Stimulated activated CD4-positive, alpha-beta T cell treated with anti-CD3 and anti-CD28 coated beads, Interleukin-4, amount 100 ng/mL, for 48 hours (primary cell): ENCODE data around the gene MIA3.
"Not testable (repeated sequence)": the region's sequence is repeated elsewhere in the genome, so short reads cannot be mapped to it uniquely, and the experiment has no call there.

Source experiments
- DNase-seq, 2 donors: peaks; one replicate each; pipeline ENCODE4 v3.0.0-alpha.2; 2020; ENCODE audit warnings: low read depth in 2 of 2

Gene MIA3, protein sequence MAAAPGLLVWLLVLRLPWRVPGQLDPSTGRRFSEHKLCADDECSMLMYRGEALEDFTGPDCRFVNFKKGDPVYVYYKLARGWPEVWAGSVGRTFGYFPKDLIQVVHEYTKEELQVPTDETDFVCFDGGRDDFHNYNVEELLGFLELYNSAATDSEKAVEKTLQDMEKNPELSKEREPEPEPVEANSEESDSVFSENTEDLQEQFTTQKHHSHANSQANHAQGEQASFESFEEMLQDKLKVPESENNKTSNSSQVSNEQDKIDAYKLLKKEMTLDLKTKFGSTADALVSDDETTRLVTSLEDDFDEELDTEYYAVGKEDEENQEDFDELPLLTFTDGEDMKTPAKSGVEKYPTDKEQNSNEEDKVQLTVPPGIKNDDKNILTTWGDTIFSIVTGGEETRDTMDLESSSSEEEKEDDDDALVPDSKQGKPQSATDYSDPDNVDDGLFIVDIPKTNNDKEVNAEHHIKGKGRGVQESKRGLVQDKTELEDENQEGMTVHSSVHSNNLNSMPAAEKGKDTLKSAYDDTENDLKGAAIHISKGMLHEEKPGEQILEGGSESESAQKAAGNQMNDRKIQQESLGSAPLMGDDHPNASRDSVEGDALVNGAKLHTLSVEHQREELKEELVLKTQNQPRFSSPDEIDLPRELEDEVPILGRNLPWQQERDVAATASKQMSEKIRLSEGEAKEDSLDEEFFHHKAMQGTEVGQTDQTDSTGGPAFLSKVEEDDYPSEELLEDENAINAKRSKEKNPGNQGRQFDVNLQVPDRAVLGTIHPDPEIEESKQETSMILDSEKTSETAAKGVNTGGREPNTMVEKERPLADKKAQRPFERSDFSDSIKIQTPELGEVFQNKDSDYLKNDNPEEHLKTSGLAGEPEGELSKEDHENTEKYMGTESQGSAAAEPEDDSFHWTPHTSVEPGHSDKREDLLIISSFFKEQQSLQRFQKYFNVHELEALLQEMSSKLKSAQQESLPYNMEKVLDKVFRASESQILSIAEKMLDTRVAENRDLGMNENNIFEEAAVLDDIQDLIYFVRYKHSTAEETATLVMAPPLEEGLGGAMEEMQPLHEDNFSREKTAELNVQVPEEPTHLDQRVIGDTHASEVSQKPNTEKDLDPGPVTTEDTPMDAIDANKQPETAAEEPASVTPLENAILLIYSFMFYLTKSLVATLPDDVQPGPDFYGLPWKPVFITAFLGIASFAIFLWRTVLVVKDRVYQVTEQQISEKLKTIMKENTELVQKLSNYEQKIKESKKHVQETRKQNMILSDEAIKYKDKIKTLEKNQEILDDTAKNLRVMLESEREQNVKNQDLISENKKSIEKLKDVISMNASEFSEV (N-terminal part only)

DNA sequence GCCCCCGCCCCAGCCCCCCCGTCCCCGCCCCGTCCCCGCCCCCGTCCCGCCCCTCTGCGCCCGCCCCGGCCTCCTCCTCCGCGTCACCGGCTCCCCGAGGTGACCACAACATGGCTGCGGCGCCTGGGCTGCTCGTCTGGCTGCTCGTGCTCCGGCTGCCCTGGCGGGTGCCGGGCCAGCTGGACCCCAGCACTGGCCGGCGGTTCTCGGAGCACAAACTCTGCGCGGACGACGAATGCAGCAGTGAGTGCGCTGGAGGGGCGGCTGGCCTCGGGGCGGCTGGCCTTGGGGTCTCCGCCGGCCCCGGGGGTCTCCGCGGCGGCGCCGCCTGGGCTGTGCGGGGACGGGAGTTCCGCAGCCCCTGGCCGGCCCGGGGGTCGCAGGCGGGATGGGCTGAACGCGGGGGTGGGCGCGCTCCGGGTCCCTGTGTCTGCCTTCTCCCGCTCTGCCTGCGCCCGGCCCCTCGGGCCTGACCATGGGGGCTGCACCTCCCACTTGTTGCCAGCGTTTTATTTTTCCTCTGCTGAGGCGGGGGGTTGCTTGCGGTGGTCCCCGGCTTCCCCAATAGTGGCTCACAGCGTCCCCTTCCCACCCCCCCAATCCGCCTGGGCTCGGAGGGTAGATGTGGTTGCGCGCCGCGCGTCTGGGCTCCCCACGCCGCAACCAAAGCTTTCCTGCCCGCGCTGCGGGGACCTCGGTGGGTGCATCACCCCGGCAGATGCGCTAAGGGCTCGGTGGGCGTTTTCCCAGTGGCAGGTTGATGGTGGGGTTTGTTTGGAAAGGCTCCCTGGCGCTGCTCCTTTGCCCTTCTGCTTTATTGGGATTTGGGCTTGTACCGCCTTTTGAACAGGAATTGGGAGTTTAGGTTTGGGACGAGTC lies at the start of gene MIA3:
Gene MIA3 (plus strand): TSS at position 97 of the 879 bp plus-strand sequence. CDS start 14 bp downstream, at position 111.
- peak; percentile 53 to 64 for DNase-seq

DNA sequence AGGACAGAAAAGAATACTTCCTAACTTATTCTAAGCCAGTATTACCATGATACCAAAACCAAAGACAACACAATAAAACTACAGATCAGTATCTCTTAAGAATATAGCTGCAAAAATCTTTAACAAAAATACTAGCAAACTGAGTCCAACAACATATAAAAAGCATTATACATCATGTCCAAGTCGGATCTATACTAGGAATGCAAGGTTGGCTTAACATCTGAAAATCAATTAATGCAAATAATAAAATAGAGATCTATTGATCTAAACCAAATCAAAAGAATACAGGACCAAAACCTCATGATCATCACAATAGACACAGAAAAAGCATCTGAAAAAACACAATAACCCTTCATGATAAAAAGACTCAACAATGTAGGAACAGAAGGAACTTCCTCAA lies 47.1 kb upstream of the MIA3 start:
- no peak for DNase-seq

DNA sequence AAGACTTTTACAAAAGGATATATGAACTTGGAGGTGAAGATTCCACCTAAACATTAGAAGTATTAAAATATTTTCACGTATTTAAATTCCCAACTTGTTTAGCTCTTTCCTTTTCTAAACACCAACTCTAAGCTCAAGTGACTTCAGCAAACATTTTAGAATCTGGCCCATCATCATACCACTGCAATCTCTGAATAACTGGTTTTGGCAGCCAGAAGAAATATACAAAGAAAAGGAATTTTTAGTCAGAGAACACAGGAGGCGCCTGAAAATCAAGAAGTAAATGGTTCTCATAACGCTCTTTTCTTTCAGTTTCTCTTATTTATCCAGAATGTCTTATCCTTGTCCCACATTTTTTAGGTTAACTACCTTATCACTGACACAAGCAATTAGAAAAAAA lies 38.6 kb upstream of the MIA3 start:
- no peak for DNase-seq

DNA sequence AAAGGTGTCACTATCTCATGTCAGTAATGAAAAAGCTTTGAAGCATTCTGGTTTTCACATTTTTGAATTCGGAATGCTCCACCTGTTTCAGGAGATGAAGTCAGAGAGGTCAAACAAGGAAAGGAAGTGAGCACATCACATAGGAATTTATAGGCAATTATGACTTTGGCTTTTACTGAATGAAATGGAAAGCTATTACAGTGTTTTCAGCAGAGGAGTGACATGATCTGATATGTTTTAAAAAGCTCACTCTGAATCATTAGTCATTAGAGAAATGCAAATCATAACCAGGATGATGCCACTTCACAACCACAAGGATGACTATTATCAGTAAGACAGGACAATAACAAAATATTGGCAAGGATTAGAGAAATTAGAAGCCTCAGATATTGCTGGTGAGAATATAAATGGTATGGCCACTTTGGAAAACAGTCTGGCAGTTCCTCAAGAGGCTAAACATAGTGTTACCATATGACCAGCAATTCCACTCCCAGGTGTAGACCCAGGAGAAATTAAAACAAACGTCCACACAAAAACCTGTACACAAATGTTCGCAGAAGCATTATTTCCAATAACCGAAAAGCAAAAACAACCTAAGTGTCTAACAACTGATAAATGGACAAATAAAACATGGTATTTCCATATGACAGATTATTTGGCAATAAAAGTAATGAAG lies 35.7 kb upstream of the MIA3 start:
- no peak for DNase-seq

DNA sequence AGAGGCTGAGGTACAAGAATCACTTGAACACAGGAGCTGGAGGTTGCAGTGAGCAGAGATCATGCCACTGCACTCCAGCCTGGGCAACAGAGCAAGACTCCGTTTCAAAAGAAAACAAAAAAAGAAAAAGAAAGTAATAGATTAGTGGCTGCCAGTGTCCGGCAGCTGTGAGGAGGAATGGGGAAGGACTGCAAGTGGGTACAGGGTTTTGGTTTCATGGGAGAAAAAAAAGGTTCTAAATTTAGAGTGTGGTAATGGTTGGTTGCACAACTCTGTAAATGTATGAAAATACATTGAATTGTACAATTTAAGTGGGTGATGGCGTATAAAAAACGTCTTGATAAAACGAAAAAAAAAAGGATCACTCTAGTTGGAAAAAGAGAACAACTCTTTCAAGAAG lies 34.8 kb upstream of the MIA3 start:
- DNase-seq, result no peak

DNA sequence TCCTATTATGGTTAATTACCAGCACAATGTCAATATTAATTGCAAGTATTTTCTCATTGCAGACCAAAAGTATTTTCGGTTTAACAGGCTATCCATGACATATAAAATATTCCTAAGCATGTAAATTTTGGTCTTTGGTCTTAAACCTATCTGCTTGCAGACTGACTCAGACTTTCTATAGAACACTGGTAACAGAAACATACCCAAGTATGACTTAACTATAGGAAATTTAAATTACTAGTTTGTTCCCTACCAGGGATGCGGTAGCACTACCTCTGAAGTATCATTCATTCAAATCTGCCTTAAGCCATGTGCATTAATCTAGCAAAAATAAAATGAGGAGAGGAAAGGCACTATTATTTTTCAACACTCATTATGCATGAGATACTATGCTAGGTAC lies 31.1 kb upstream of the MIA3 start:
- no peak for DNase-seq

DNA sequence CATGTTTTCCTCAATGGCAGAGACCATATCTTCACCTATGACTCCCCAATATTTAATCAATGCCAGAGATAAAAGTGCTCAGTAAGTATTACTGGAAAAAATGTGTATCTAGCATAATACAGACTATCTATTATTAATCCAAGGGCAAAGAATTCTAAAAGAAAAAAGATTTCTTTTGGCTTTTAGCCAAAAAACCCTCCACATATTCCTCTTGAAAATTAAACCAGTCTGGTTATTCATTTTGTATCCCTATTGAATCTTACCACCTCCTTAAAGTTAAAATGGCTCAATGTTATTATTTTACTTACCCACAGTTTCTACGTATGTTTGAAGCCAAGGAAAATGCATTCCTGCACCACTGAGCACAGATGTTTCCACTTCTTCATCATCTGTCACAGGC lies 29.8 kb upstream of the MIA3 start:
- DNase-seq, result no peak

DNA sequence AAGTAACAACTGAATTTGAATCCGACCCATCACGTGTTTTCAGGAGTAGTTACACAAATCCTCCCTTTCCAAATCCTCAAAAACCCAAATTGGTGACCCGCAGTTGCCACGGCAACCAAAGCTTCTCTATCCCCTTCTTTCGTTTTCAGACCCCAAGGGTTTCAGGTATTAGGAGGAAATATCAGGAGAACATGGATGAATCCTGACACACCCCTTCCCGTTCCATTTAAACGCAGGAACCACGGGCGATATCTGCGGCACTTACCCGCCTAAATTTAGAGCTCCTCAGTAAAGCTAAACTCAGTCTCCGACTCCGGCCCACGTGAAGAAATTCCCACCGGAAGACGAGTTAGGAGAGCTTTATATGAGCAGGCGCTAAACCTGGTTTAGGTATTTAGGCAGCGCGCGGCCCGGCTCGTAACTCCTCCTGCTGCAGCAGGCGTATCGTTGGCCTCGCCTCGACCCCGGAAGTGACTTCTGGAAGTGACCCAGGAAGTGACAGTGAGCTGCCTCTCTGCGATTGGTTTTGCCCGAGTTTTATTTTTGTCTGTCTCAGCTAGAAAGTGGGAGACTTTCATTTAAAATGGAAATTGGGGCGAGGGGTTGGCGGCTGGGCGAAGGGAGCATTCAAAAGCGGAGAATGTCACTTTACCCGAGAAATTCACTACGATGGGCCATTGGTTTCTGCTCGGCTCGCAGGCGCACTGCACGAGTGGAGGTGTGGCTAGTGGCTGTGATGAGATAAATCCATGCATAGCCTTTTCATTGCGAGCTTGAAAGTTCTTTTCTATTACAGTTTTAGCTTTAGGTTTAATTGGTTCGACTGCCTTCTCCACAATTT lies 28.2 kb upstream of the MIA3 start, which contains the start of gene TAF1A:
Gene TAF1A (minus strand): TSS at position 472 of the 841 bp plus-strand sequence.
- DNase-seq, result peak; percentile 70 to 81

DNA sequence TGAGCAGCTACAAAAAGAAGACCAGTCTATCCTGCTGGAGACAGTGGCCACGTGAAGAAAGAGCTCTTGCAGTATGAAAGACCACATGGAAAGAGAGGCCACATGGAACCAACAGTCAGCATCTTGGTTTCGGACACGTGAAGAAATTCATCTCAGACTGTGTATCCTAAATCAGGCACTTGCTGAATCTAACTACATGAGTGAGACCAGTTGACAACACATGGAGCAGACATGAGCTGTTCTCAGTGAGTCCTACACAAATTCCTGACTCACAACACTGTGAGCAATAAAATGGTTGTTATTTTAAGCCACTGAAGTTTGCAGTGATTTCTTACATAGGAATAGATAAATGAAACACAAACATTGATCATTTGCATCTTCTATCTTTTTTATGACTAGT lies 25.7 kb upstream of the MIA3 start:
- no peak for DNase-seq

DNA sequence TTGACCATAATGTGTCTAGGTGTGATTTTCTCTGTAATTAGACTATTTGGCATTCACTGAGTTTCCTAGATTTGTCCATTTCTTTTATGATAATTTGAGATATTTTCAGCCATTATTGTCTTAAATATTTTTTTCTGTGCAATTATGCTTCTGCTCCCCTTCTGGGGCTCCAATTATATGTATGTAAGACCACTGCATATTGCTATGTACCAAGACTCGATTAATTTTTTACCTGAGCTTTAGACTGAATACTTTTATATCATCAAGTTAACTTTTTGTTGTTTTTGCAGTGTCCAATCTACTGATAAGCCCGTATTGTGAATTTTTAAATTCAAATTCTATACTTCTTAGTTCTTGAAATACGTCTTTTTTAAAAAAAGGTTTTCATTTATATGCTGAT lies 23.1 kb upstream of the MIA3 start:
- DNase-seq, result no peak

DNA sequence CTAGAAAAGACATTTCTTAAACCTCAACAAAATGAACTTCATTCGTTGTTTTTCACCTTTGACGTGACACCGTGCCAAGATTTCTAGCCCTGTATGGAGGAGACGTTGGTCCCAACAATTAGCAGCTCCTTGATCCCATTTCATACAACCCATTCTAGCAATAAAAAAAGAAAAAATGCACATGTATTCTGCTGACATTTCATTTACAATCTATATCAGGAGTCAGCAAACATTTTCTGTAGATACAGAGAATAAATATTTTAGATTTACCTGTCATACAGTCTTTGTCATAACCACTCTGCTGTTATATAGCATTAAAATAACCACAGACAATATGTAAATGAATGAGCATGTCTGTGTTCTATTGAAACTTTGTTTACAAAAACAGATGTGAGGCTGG lies 21.2 kb upstream of the MIA3 start:
- no peak for DNase-seq

DNA sequence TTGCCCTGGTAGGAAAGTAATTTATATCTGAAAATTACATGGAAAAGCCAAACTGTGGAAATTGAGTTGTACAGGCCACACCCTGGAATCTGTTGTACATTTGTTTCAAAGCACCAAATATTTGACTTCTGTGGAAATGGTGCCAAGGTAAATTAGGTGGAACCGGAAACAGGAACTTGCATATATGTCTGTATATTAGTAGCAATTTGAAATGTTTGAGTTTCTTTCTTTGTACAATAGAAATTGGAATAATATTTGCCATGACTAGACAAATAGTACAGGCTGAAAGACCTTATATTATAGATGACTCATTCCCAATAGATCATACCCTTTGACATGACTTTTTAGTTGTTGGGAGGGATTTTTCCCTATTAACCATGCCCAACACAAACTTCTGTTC lies 17.6 kb upstream of the MIA3 start:
- no peak for DNase-seq

DNA sequence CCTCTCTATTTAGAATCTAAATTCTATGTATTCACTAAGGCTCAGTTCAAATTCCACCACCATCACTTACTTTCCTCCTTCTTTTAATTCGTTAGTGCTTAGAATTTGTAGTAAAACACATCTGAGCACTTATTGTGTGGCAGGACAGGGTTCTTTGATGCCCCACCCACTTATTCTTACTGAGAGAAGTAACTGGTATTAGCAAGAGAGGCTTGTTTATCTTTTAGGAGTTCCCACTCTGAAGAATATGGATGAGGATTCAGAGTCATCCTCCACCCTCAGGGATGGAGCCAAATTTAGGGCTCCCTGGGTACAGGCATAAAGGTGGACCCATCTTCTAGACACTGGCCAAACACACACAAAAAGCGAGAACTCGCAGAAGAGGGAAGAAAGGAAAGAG lies 16.6 kb upstream of the MIA3 start:
- DNase-seq, result no peak

DNA sequence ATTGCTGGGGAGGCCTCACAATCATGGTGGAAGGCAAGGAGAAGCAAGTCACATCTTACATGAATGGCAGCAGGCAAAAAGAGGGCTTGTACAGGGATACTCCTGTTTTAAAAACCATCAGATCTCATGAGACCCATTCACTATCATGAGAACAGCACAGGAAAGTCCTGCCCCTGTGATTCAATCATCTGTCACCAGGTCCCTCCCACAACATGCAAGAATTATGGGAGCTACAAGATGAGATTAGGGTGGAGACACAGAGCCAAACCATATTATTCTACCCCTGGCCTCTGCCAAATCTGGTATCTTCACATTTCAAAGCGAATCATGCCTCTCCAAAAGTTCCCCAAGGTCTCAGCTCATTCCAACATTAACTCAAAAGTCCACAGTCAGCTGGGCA lies 11.1 kb upstream of the MIA3 start:
- DNase-seq, result no peak

DNA sequence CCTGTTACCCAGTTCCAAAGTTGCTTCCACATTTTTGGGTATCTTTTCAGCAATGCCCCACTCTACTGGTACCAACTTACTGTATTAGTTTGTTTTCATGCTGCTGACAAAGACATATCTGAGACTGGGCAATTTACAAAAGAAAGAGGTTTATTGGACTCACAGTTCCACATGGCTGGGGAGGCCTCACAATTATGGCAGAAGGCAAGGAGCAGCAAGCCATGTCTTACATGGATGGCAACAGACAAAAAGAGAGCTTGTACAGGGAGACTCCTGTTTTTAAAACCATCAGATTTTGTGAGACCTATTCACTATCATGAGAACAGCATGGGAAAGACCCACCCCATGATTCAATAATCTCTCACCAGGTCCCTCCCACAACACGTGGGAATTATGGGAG lies 8.8 kb upstream of the MIA3 start:
- not testable (repeated sequence) for DNase-seq

DNA sequence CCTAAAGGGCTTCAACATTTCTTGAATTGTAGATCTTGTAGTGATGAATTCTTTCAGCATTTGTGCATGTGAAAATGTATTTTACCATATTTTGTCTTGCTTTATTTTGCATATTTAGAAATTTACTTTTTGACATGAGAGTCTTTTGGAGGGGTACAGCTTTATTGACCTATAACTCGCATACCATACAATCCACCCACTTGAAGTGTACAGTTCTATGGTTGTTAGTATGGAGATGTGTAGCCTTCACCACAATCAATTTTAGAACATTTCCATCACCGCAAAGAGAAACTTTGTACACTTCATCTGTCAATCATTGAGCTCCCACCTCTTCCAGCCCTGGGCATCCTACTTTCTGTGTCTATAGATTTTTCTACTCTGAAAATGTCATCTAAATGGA lies 7.2 kb upstream of the MIA3 start:
- DNase-seq, result no peak

DNA sequence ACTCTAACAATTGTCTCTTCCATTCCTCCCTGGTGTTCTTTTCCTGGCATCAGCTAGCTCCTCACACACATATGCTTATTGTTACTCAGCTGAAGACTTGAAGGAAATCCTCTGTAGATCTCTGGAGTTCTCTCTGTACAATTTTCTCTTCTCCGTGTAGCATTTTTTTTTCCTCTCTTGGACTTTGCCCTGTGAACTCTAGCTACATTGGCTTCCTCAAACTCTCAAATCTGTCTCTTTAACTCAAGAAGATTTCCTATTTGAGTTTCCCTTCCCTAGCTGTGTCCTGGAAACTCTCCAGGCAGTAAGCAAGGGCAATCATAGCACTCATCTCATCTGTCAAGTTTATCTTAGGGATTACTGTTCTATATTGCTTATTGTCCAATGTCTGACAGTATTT lies 4.3 kb upstream of the MIA3 start:
- DNase-seq, result no peak

DNA sequence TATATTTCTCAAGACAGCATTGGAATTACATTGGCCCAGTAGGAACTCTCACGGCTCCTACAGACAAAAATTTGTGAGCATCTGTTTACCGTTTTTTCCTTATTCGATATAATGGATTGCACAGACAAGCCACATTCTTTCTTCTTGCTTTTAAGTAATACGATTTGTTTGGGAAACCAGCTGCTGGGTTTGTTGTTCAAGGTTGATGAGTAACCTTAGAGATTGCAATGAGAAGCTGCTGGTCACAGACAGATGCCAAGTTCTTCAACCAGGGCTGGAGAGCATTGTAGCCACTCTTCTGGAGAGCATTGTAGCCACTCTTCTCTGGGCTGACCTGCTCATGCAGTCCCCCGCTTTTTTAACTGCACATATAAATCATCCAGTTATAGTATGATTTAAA lies 1.4 kb upstream of the MIA3 start:
- no peak for DNase-seq

DNA sequence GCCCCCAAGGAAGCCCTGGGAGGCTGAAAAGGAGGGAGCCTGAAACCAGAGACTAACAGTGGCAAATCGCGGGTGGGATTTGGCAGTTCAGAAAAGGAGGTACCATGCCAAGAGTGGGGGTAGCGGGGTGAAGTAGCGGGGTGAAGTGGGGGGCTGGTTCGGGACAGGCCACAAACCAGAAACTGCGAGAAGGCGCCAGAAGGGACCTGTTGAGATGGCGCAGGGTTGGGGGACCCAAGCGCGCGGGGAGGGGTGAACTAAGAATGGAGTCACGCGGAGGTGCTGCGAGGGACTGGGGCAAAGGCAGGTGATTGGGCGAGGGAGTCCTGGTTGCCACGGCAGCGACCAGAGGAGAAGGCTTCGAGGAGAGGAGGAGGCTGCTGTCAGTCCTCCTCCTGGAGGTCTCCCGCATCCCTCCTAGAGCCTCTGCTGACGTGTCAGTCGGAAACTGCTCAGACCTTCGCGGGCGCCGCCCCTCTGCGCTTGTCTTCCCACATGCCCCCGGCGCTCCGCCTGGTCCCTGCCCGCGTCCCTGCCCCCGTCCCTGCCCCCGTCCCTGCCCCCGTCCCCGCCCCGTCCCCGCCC lies 438 bp upstream of the MIA3 start:
- peak; percentile 74 to 82 for DNase-seq
